ENCODE results near the gene SH3TC1. TPM values are rescaled to one million over a fixed set of nuclear protein-coding genes. Genes with fewer than 3 reads are reported as not detected.

SH3TC1 gene
- total RNA-seq, 4 donors from 2014 or later: 9.6 to 12.9 (median 12.6) TPM

GRCh38 chr4:8167291-8167690 is 31.8 kb upstream of the SH3TC1 start:
- H3K4me1 ChIP-seq: no peaks in the 10 kb centered on the region
- WGBS, 2 donors (ENCODE audit: low coverage in 1 of 2): 71 to 88% methylated on average over 1 of the region's 2 CpGs
- H3K36me3 ChIP-seq: no peaks in the 10 kb centered on the region
- H3K4me3 ChIP-seq: no peak overlapping the region
- ATAC-seq: no peak
- TF ChIP-seq EP300 (IDR thresholded peaks at IDR 0.05) (no peak), POLR2AphosphoS5 (IDR thresholded peaks at IDR 0.05) (no peak), CTCF (IDR thresholded peaks at IDR 0.05) (no peak), POLR2A (IDR thresholded peaks at IDR 0.05) (no peak)
- H3K27me3 ChIP-seq: peaks cover 11% of the 10 kb centered on the region
- H3K27ac ChIP-seq: no peak overlapping the region
- H3K9me3 ChIP-seq: peaks cover 0 to 14% (median 0%) of the 10 kb centered on the region in 3 donors

GRCh38 chr4:8167815-8168214 is 31.3 kb upstream of the SH3TC1 start:
- Histone ChIP-seq H3K27ac (no peak overlapping the region), H3K4me1 (no peaks in the 10 kb centered on the region), H3K9me3 (peaks cover 0 to 14% (median 0%) of the 10 kb centered on the region in 3 donors), H3K27me3 (peaks cover 13% of the 10 kb centered on the region), H3K36me3 (no peaks in the 10 kb centered on the region), H3K4me3 (no peak overlapping the region)
- 43 to 45% methylated on average over 2 of the region's 2 CpGs for WGBS, 2 donors (ENCODE audit: low coverage in 1 of 2)
- TF ChIP-seq EP300 (IDR thresholded peaks at IDR 0.05): no peak
- no peak for TF ChIP-seq POLR2AphosphoS5 (IDR thresholded peaks at IDR 0.05)
- TF ChIP-seq POLR2A (IDR thresholded peaks at IDR 0.05): no peak
- no peak for TF ChIP-seq CTCF (IDR thresholded peaks at IDR 0.05)
- peak; percentile 64 for ATAC-seq

GRCh38 chr4:8168232-8168631 is 30.9 kb upstream of the SH3TC1 start:
- Histone ChIP-seq H3K4me3 (no peak overlapping the region), H3K36me3 (no peaks in the 10 kb centered on the region), H3K27me3 (peaks cover 13% of the 10 kb centered on the region), H3K4me1 (no peaks in the 10 kb centered on the region), H3K9me3 (peaks cover 0 to 14% (median 0%) of the 10 kb centered on the region in 3 donors), H3K27ac (no peak overlapping the region)
- WGBS, 2 donors (ENCODE audit: low coverage in 1 of 2): 100% methylated on average over 1 of the region's 1 CpG; no CpG with 5 or more reads in 1 of the 2 donors
- ATAC-seq: no peak
- TF ChIP-seq CTCF (IDR thresholded peaks at IDR 0.05) (peak in 1 of 4 experiments; percentile 10), POLR2AphosphoS5 (IDR thresholded peaks at IDR 0.05) (no peak), POLR2A (IDR thresholded peaks at IDR 0.05) (no peak)

GRCh38 chr4:8168832-8169598 is 30.1 kb upstream of the SH3TC1 start:
- H3K9me3 ChIP-seq: peaks cover 0 to 14% (median 0%) of the 10 kb centered on the region in 3 donors
- H3K27me3 ChIP-seq: peaks cover 13% of the 10 kb centered on the region
- ATAC-seq: no peak
- no peak overlapping the region for H3K27ac ChIP-seq
- H3K4me3 ChIP-seq: no peak overlapping the region
- TF ChIP-seq EP300 (IDR thresholded peaks at IDR 0.05) (no peak), POLR2A (IDR thresholded peaks at IDR 0.05) (no peak), POLR2AphosphoS5 (IDR thresholded peaks at IDR 0.05) (peak; percentile 17)
- H3K4me1 ChIP-seq: no peaks in the 10 kb centered on the region
- no peaks in the 10 kb centered on the region for H3K36me3 ChIP-seq
- WGBS, 2 donors (ENCODE audit: low coverage in 1 of 2): 60% methylated on average over 2 of the region's 5 CpGs; no CpG with 5 or more reads in 1 of the 2 donors

- no peak overlapping the region for H3K27ac ChIP-seq
- no peak overlapping the region for H3K4me3 ChIP-seq
- no peak for ATAC-seq
- TF ChIP-seq POLR2AphosphoS5 (IDR thresholded peaks at IDR 0.05) (no peak), POLR2A (IDR thresholded peaks at IDR 0.05) (no peak), CTCF (IDR thresholded peaks at IDR 0.05) (no peak), EP300 (IDR thresholded peaks at IDR 0.05) (no peak)
- H3K27me3 ChIP-seq: peaks cover 13% of the 10 kb centered on the region
- H3K4me1 ChIP-seq: no peaks in the 10 kb centered on the region
- H3K36me3 ChIP-seq: no peaks in the 10 kb centered on the region
- WGBS, 2 donors (ENCODE audit: low coverage in 1 of 2): no CpG with 5 or more reads among the region's 3 CpGs
- peaks cover 0 to 14% (median 0%) of the 10 kb centered on the region in 3 donors for H3K9me3 ChIP-seq
Measured at GRCh38 chr4:8169763-8170162, 29.3 kb upstream of the SH3TC1 start.

Measured in gastroesophageal sphincter (tissue), 4 donors.